Hematopoietic multipotent progenitor cell treated with erythropoietin and hydrocortisone succinate and interleukin-3 and kit ligand, for 6 days (in vitro differentiated cells): Measurements from ENCODE around the gene CHRND.
"Not testable (repeated sequence)": the region's sequence is repeated elsewhere in the genome, so short reads cannot be mapped to it uniquely, and the experiment has no call there.

Experiments
- DNase-seq: peaks from one replicate; pipeline ENCODE4 v3.0.0-alpha.2; 2015

The CHRND gene

DNA sequence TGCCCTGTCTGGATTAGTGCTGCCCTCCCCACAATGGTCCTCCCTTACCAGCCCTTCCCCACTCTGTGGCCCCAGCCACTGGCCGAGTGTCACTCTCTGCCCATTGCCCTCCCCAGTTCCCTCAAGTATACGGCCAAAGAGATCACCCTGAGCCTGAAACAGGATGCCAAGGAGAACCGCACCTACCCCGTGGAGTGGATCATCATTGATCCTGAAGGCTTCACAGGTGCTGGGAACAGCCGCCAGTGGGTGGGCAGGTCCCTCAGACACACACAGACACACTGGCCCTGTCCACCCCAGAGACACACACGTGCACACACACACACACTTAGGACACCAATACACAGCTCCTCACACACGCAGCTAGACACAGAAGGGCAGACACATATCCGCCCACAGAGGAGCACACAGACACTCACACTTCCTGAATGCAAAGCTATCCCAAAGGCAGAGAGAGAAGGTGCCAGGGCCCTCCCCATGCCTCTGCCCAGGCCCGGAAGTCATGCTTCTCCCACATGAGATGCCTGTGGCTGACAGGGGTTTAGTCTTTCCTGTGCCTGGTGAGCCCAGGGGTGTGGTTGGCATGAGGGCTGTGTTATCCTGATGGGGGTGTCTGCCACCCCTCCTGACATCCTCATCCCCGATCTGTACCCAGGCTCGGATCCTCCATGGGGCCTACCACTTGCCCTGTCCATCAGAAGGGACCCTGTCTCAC is 2.9 kb downstream of the CHRND start:
- DNase-seq = no peak

DNA sequence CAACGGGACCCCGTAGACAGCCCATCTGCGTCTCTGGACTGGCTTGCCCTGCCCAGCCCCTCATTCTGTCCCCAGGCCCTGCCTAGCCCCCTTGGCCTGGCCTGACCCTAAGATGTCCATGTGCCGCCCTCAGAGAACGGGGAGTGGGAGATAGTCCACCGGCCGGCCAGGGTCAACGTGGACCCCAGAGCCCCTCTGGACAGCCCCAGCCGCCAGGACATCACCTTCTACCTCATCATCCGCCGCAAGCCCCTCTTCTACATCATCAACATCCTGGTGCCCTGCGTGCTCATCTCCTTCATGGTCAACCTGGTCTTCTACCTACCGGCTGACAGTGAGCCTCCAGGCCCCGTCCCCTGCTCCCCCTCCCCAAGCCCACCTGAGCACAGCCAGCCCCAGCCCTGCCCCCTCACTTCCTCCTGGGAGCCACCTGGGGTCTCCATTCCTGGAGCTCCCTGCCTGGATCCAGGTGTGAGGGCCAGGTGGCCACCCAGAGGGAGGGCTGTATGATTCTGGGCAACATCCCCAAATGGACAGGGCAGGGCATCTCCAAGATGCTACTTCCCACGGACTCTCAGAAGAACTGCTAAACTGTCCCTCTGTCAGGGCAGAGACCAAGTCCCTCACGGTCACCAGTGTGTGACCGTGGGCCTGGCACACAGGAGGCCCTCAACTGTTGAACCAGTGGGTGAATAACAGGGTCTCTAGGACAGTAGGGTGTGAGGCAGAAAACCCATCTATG is 4.0 kb downstream of the CHRND start:
- no peak for DNase-seq

DNA sequence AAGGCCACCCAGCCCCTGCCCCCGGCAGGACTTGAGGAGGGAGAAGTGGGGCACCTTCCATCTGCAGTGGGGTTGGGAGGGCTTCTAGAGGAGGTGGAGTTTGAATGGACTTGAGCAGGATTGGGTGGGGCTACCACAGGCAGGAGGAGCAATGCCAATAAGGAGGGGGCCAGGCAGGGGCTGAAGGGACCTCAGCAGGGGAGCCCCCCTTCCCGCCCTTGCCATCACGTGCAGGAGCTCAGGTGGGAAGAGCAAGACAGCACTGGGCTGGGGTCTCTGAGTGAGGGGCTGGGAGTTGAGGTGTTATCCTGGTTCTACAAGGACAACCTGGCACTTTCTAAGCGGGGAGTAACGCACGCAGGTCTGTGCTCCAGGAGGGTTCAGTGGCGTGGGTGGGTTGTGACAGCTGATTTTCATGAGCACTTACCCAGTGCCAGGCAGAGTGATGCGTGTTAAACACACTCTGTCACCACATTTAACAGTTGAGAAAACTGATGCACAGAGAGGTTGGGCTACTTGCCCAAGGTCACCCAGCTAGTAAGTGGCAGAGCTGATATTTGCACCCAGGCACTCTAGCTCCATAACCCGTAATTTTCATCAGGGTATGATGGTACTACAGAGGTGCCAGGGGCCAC is 4.8 kb downstream of the CHRND start:
- DNase-seq = no peak

DNA sequence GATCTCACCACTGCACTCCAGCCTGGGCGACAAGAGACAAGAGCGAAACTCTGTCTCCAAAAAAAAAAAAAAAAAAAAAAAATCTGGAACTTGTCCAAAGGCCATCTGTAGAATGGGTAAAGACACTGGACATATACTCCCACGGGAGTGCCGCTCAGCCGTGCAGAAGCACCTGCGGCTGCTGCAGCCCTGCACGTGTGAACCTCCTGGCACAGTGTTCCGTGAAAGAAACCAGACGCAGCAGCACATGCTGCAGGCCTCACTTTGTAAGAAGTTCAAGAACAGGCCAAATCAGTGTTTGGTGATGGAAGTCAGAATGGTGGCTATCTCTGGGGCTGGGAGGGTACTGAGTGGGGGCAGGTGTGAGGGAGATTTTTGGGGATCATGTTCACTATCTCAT is 6.5 kb downstream of the CHRND start:
- no peak for DNase-seq

DNA sequence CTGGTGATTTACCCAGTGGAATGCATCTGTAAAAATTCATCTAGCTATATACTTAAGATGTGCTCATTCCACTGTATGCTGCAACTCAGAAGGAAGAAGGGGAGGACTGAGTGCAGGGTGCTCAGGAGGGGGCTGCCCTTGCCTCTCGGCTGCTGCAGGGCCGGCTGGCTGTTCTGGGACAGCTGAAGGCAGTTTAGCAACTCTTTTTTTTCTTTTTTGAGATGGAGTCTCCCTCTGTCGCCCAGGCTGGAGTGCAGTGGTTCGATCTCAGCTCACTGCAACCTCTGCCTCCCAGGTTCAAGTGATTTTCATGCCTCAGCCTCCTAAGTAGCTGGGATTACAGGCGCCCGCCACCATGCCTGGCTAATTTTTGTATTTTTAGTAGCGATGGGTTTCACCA is 6.9 kb downstream of the CHRND start:
- DNase-seq = not testable (repeated sequence)

DNA sequence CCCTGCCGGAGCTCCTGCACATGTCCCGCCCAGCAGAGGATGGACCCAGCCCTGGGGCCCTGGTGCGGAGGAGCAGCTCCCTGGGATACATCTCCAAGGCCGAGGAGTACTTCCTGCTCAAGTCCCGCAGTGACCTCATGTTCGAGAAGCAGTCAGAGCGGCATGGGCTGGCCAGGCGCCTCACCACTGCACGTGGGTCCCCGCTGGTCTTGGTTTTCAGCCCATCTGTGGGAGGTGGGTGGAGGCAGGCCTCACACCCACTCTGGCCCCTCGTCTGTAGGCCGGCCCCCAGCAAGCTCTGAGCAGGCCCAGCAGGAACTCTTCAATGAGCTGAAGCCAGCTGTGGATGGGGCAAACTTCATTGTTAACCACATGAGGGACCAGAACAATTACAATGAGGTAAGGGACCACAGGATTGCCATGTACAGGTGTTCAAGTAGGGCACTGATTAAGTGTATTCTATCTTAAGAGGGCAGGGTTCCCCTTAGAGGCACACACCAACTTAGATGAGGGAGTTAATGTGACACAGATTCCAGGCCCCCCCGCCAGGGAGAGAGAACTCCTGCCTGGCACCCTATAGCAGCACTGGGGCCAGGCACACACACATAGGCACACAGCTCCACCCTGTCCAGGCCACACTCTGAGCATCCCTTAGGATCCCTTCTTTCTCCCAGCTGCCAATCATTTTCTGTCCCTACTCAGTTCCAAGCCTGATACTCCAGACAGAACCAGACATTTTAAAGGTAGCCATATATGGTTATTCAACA is 8.2 kb downstream of the CHRND start:
- no peak for DNase-seq

DNA sequence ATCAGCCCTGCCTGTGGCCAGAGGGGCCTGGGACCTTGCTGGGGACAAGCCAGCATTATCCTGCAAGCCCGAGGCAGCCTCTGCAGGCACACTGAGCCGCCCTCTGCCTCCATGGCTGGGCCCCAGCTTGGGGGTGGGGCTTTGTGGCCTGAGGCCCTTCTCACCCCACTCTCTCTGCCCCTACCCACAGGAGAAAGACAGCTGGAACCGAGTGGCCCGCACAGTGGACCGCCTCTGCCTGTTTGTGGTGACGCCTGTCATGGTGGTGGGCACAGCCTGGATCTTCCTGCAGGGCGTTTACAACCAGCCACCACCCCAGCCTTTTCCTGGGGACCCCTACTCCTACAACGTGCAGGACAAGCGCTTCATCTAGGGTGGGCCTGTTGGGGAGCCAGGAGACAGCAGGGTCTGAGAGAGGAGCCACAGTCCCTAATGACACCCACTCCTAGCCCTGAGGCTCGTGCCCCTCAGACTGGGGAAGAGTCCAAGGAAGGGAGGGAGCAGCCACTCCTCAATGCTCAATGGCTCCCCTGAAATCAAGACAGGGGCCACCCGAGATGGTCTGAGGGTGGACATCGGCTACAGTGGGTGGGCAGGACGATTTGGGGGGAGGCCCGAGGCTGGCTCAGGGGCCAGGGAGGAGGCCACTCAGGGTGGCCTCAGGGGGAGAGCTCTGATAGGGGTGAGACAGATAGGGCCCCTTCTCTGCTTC is 9.1 kb downstream of the CHRND start:
- no peak for DNase-seq

DNA sequence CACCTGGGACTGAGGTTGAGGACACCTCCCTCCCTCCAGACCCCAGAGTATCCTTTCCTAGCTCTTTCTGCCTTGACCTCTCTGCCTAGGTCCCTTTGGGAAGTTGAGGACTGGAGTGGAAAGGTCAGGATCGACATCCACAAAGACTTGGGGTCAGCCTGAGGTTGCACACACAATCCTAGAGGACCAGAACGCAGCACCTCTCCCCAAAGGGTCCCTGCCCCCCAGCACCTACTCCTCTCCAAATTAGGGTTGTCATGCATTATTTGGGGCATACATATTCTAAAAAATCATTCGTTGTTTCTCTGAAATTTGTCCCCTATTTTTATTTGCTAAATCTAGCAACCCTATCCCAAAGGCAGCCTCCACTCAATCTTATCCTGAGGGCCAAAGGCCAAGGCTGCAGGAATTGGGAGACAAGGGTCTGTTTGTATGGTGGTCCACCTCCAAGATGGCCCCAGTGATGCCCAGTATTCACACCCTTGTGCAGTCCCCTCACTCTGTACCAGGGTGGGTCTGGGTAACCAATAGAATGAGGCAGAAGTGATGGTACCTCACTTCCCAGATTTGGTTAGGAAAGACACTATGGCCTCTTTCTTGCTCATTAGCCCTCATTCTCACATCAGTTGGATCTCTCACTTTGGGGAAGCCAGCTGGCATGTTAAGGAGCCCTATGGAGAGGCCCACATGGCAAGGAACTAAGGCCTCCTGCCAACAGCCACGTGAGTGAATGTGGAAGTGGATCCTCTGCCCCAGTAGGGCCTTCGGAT is 10.0 kb downstream of the CHRND start:
- no peak for DNase-seq

DNA sequence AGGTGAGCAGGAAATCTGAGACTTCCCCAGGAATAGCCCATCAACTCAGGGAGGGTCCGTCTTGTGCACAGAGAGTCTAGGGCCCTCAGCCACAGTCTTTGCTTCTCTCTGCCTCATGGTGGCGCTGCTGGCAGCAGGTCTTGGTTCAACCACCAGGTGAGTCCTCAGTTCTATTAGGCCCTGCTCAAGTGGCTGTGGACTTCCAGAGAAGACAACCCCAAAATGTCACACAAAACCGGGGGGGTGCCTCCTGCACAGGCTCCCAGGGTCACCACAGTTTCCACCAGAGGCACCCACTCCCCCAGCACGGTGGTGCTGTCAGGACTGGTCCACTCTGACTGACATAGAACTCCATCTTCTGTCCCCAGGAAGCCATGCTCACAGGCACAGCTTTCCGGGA is 11.1 kb downstream of the CHRND start:
- peak; percentile 39 for DNase-seq

DNA sequence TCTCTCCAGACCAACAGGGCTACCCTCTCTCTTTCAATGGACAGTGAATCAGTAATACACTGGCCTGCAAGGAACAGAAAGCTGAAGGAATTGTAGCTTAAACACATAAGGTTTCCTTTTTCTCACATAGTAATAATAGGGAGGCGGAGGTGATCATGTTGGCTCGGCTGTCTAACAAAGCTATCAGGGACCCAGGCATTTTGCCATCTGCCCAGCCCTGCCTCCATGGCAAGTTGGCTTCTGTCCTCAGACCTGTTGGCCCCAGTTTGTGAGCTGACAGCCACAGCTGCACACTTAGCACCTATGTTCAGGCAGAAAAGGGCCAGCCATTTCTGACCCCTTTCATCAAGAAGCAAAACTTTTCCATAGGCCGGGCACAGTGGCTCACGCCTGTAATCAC is 11.5 kb downstream of the CHRND start:
- no peak for DNase-seq

DNA sequence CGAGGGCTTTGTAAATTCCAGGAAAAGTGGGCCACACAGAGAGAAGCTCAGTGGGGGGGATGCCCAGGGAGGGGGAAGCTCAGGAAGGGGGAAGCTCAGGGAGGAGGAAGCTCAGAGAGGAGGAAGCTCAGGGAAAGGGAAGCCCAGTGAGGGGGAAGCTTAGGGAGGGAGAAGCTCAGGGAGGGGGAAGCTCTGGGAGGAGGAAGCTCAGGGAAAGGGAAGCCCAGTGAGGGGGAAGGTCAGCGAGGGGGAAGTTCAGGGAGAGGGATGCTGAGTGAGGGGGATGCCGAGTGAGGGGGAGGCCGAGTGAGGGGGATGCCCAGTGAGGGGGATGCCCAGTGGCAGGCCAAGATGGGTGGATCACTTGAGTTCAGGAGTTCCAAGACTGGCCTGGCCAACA is 12.7 kb downstream of the CHRND start:
- no peak for DNase-seq

DNA sequence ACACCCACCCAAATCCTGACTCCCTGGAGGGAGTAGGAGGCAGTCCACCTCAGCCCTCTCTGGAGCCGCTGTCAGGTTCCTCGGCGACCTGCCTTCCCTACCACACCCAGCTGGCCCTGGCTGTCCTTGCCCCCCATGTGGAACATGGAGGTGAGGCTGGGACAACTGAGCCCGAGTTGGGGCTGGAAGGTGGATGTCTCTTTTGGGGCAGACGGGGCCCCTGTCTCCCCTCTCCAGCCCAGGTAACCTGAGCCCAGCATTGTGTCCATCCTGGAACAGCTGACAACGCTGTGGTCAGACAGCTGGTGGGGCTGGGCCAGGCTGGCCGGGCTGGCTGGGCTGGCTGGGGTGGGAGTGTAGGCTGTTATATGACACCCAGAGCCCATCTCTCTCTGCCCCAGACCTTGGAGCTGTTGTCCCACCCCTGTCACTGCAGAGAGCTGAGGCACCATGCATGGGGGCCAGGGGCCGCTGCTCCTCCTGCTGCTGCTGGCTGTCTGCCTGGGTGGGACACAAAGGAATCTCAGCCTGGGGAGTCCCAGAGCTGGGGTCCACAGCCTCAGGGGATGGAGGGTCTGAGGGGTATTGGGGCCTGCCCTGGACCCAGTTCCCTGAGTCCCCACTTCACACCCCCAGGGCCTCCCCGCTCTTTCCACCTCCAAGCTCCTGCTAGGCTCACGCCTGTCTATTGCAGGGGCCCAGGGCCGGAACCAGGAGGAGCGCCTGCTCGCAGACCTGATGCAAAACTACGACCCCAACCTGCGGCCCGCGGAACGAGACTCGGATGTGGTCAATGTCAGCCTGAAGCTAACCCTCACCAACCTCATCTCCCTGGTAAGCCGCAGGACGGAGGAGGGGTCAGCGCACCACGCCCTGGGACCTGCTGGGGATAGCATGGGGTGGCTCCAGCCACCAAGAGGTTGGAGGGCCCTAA is 13.6 kb downstream of the CHRND start, which contains the start of gene CHRNG:
Gene CHRNG, plus strand, starts transcription at position 395 of the 934 bp plus-strand sequence. Its CDS starts 56 bp downstream, at position 451.
- no peak for DNase-seq

DNA sequence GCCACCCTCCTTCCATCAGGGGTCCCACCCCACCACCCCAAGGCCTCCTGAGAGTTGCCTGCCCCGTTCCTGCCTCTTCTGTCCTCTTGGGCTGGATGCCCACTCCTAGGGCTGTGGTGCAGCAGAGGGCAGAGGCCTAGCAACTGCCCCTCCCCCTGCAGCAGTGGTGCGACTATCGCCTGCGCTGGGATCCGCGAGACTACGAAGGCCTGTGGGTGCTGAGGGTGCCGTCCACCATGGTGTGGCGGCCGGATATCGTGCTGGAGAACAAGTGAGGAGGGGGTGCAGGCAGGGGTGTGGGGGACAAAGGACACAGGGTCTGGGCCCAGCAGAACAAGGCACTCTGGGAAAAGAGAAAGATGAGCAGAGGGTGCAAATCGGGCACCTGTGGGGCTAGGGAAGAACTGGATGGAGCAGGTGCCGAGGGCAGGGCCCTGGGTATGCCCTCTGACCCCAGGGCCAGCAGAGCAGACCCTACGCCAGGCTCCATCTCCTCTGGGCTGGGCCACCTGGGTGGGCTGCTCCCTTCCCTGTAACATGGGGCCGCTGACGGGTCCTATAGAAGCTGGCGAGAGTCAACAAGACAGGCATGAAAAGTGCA is 14.6 kb downstream of the CHRND start:
- no peak for DNase-seq

DNA sequence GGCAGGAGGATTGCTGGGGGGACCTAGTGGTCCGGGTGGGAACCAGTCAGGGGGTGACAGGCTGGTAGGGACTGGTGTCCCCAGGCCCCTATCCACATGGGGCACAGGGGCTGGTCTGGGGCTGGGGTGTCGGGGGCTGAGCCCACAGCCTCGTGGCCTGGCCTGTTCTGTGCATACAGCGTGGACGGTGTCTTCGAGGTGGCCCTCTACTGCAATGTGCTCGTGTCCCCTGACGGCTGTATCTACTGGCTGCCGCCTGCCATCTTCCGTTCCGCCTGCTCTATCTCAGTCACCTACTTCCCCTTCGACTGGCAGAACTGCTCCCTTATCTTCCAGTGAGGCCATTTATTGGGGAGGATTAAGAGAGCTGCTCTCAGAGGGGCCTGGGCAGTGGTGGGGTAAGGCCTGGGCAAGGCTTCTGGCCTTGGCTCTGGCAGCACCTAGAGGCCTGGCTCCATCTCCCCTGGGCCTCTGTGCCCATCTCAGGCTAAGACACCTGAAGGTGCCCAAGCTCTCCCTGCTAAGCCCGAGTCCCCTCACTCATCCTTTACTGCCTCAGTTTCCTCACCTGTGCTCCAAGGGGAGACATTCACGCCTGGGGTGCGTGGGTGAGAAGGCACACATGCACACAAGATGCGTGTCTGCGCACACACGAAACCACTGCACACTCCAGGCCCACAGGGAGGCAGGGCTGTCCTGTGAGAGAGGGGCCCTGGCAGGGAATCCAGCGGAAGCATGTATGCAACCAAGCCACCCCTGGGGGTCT is 15.4 kb downstream of the CHRND start:
- DNase-seq = peak; percentile 78

DNA sequence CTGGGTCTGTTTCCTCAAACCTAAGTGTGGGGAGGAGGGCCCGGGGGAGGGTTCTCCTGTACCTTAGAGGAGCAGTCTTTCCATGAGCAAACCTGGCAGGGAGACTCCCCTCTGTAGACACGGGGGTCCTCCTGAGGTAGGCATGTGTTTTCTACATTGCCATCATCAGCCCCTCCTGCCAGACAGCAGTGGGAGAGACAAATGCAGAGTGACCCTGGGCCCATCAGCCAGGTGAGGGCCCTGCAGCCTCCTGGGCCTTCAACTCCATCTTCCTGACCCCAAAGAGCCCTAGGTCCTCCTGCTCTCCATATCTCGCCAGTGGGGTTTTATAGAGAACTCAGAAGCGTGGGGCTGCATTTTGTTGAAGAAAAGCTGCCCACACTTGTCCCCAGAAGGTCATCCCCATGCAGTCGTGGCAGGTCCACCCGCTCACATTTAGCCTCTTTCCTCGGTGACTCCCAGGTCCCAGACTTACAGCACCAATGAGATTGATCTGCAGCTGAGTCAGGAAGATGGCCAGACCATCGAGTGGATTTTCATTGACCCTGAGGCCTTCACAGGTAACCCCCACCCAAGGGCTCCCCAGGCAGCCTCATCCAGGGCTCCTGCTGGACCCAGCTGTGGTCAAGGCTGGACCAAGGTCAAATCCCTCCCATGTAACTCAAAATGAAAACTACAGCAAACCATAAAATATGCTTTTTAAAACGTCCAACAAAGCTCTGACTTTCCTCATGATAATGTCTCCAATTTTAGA is 16.2 kb downstream of the CHRND start:
- DNase-seq = no peak

DNA sequence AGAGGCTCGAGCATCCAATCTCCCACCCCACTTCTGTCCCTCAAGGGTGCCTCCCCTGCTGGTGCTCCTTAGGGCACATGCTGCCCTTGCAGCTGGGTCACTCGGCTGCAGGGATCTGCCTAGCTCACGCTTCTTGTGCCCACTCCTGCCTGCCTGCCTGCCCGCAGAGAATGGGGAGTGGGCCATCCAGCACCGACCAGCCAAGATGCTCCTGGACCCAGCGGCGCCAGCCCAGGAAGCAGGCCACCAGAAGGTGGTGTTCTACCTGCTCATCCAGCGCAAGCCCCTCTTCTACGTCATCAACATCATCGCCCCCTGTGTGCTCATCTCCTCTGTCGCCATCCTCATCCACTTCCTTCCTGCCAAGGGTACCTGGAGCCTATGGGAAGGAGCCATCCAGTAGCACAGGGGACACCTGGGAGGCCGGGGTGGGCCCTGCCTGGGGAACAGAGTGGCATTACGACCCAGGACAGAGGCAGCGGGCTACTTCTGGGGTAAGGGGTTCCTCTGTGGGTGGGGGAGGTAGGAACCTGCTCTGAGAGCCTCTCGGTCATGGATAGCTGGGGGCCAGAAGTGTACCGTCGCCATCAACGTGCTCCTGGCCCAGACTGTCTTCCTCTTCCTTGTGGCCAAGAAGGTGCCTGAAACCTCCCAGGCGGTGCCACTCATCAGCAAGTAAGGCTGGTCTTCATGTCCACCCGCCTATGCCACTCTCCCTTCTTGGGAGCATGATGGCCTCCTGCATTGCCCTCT is 16.9 kb downstream of the CHRND start:
- no peak for DNase-seq

DNA sequence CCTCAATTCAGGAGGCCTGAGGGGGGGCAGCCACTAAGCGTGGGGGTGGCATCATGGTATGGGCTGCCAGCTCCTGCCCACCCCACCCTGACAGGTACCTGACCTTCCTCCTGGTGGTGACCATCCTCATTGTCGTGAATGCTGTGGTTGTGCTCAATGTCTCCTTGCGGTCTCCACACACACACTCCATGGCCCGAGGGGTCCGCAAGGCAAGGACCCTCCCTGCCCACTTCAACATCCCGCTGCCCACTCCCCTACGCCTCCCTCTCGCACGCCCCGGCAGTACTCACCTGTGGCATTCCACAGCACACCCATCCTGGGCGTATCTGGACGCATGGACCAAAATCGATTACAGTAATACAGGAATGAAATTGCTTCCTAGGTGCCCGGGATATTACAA is 17.5 kb downstream of the CHRND start:
- DNase-seq = no peak
